KMS-11 (cell line): ENCODE data around the gene FAH.

Experiments
- H2AFZ ChIP-seq: fragments of 200-600 bp; sonication (generic); 2 replicates; pipeline ENCODE4 v1.6.1; 2016; ENCODE audit warnings: antibody characterized with exemption, mixed run types, low read depth
- H3K27ac ChIP-seq: fragments of 200-600 bp; sonication (generic); 2 replicates; pipeline ENCODE4 v1.6.1; 2016; ENCODE audit warnings: mild to moderate bottlenecking, mixed run types
- H3K27me3 ChIP-seq: fragments of 200-600 bp; sonication (generic); 2 replicates; pipeline ENCODE4 v1.6.1; 2017; ENCODE audit warnings: mild to moderate bottlenecking, low read depth, mixed run types, moderate library complexity; ENCODE audit not compliant: insufficient read depth
- H3K36me3 ChIP-seq: fragments of 200-600 bp; sonication (generic); 2 replicates; pipeline ENCODE4 v1.6.1; 2017; ENCODE audit warnings: mild to moderate bottlenecking, mixed run types; ENCODE audit not compliant: insufficient read depth
- H3K4me1 ChIP-seq: fragments of 200-600 bp; sonication (generic); 2 replicates; pipeline ENCODE4 v1.6.1; 2016; ENCODE audit warnings: mild to moderate bottlenecking, low read depth, mixed run types; ENCODE audit not compliant: poor library complexity, severe bottlenecking
- H3K4me2 ChIP-seq: fragments of 200-600 bp; sonication (generic); 2 replicates; pipeline ENCODE4 v1.7.0; 2016; ENCODE audit warnings: mild to moderate bottlenecking, mixed run types
- H3K4me3 ChIP-seq: fragments of 200-600 bp; sonication (generic); IDR thresholded peaks from 2 replicates; pipeline ENCODE4 v1.6.1; 2017; ENCODE audit warnings: low read depth, low read length, mixed read lengths; ENCODE audit not compliant: insufficient read depth
- H3K79me2 ChIP-seq: fragments of 200-600 bp; sonication (generic); 2 replicates; pipeline ENCODE4 v1.6.1; 2016; ENCODE audit warnings: low read depth, mixed run types; ENCODE audit not compliant: insufficient read depth
- H3K9ac ChIP-seq: fragments of 200-600 bp; sonication (generic); 2 replicates; pipeline ENCODE4 v1.6.1; 2016; ENCODE audit warnings: mild to moderate bottlenecking, mixed run types
- H4K20me1 ChIP-seq: fragments of 200-600 bp; sonication (generic); 2 replicates; pipeline ENCODE4 v1.6.1; 2016; ENCODE audit warnings: mild to moderate bottlenecking, mixed run types; ENCODE audit not compliant: insufficient read depth
- TF ChIP-seq, protein P1 (sequence below): fragments of 200-600 bp; sonication (generic); conservative IDR thresholded peaks from 2 replicates; pipeline ENCODE4 v1.6.1; 2017; ENCODE audit warnings: low read depth, mild to moderate bottlenecking, antibody characterized with exemption, low read length, moderate library complexity, mixed read lengths

FAH gene

GRCh38 chr15:80228959-80229610, 76.3 kb downstream of the FAH start:
- Histone ChIP-seq H3K79me2 (no peaks in the 10 kb centered on the region), H3K27ac (no peak overlapping the region), H2AFZ (no peak overlapping the region), H3K27me3 (no peaks in the 10 kb centered on the region), H3K36me3 (no peaks in the 10 kb centered on the region), H3K4me2 (no peak overlapping the region), H4K20me1 (no peaks in the 10 kb centered on the region), H3K4me1 (no peaks in the 10 kb centered on the region), H3K9ac (no peak overlapping the region), H3K4me3 (no peak overlapping the region)
- TF ChIP-seq, protein P1, sequence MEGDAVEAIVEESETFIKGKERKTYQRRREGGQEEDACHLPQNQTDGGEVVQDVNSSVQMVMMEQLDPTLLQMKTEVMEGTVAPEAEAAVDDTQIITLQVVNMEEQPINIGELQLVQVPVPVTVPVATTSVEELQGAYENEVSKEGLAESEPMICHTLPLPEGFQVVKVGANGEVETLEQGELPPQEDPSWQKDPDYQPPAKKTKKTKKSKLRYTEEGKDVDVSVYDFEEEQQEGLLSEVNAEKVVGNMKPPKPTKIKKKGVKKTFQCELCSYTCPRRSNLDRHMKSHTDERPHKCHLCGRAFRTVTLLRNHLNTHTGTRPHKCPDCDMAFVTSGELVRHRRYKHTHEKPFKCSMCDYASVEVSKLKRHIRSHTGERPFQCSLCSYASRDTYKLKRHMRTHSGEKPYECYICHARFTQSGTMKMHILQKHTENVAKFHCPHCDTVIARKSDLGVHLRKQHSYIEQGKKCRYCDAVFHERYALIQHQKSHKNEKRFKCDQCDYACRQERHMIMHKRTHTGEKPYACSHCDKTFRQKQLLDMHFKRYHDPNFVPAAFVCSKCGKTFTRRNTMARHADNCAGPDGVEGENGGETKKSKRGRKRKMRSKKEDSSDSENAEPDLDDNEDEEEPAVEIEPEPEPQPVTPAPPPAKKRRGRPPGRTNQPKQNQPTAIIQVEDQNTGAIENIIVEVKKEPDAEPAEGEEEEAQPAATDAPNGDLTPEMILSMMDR: no peak

DNA sequence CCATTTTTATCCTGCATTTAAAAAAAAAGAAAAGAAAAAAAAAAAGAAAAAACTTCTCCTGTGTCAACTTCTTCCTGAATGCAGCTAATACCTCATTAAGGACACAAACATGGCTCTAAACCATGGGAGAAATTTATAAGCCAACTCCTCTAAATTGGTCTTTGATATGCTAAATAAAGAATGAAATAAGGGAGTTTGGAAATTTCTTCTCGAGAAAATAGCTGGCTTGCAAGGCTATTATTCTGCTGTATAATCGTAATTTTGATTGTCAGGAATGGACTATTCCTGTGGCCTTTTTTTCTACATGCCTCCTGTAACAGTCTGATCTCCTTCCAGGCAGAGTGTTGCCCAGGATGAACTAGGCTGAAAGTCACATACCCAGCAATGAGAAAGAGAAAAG, 78.6 kb downstream of the FAH start:
- no peak overlapping the region for H3K9ac ChIP-seq
- no peaks in the 10 kb centered on the region for H3K36me3 ChIP-seq
- no peak overlapping the region for H2AFZ ChIP-seq
- H3K4me3 ChIP-seq: no peak overlapping the region
- H4K20me1 ChIP-seq: no peaks in the 10 kb centered on the region
- no peaks in the 10 kb centered on the region for H3K27me3 ChIP-seq
- no peak overlapping the region for H3K27ac ChIP-seq
- H3K79me2 ChIP-seq: no peaks in the 10 kb centered on the region
- TF ChIP-seq, protein P1: no peak
- H3K4me2 ChIP-seq: no peak overlapping the region
- H3K4me1 ChIP-seq: no peaks in the 10 kb centered on the region

DNA sequence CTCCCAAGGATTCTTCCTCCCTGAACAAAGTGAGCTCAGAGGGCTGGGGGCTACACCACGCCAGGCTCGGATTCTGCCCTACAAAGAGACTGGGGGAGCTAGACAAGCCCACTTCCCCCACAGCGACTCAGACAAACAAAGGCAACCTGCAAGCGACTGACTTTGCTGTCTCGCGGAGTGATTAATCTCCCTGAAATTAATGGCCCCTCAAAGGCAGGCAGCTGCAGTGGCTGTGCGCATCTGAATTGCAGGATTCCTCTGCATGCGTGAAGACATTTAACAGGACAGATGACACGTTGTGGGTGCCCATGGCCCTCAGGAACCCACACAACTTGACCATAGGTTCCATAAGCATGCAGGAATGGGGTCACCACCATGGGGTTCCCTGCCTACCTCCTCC, 80.8 kb downstream of the FAH start:
- no peak overlapping the region for H3K9ac ChIP-seq
- no peak overlapping the region for H3K27ac ChIP-seq
- H2AFZ ChIP-seq: no peak overlapping the region
- H3K4me3 ChIP-seq: no peak overlapping the region
- TF ChIP-seq, protein P1: no peak
- H4K20me1 ChIP-seq: no peaks in the 10 kb centered on the region
- no peak overlapping the region for H3K4me2 ChIP-seq
- H3K79me2 ChIP-seq: no peaks in the 10 kb centered on the region
- H3K36me3 ChIP-seq: no peaks in the 10 kb centered on the region
- H3K27me3 ChIP-seq: no peaks in the 10 kb centered on the region
- no peaks in the 10 kb centered on the region for H3K4me1 ChIP-seq

DNA sequence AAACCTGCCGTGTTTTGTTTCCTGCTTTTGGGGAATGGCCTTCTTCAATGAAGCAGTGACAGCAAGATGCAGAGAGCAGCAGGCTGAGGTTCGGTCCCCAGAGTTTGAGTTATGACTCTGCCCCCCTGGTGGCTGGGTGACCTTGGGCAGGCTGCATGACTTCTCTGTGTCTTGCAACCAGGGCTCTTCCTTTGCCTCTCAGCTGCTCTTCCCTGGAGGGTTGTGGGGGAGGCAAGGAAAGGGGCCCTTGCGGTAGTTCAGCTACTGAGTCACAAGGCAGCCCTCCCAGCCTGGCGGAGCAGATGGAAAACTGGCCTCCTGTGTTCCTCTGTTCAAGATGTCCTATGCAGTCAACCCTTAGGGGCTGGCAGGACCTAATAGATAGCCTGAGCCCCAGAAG, 82.1 kb downstream of the FAH start:
- H3K27ac ChIP-seq: no peak overlapping the region
- H3K4me3 ChIP-seq: no peak overlapping the region
- no peaks in the 10 kb centered on the region for H3K36me3 ChIP-seq
- H3K9ac ChIP-seq: no peak overlapping the region
- H2AFZ ChIP-seq: no peak overlapping the region
- no peaks in the 10 kb centered on the region for H3K79me2 ChIP-seq
- no peaks in the 10 kb centered on the region for H3K4me1 ChIP-seq
- no peak overlapping the region for H3K4me2 ChIP-seq
- no peaks in the 10 kb centered on the region for H4K20me1 ChIP-seq
- TF ChIP-seq, protein P1: peak; percentile 46
- H3K27me3 ChIP-seq: no peaks in the 10 kb centered on the region
